Measurements from ENCODE around the gene TPD52L1. TPM values are rescaled to one million over a fixed set of nuclear protein-coding genes. Genes with fewer than 3 reads are reported as not detected.

Gene TPD52L1
- total and polyA plus RNA-seq, 8 donors = 21.2 to 51.6 (median 24.4) TPM

DNA sequence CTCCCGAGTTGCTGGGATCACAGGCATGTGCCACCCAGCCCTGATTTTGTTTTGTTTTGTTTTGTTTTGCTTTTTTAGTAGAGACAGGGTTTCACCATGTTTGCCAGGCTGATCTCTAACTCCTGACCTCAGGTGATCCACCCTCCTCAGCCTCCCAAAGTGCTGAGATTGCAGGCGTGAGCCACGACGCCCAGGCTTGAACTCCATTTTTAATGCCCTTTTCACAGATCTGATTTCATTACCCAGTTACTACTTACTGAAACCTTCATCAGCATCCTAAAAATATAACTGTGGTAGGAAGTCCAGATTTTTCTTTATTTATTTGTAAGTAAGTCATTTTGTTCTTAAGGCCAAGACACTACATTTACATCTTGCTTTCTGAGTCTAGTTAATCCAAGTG is 84.2 kb downstream of the TPD52L1 start:
- H3K4me1 ChIP-seq = peaks cover 0 to 4% (median 0%) of the 10 kb centered on the region in 3 donors
- no peak for ATAC-seq
- H3K27me3 ChIP-seq = no peaks in the 10 kb centered on the region
- no peak overlapping the region for H3K4me3 ChIP-seq
- no peaks in the 10 kb centered on the region for H3K36me3 ChIP-seq
- H3K27ac ChIP-seq = no peak overlapping the region
- intact Hi-C loops (cut with DNase I) = no loop called here
- TF ChIP-seq, protein P1, sequence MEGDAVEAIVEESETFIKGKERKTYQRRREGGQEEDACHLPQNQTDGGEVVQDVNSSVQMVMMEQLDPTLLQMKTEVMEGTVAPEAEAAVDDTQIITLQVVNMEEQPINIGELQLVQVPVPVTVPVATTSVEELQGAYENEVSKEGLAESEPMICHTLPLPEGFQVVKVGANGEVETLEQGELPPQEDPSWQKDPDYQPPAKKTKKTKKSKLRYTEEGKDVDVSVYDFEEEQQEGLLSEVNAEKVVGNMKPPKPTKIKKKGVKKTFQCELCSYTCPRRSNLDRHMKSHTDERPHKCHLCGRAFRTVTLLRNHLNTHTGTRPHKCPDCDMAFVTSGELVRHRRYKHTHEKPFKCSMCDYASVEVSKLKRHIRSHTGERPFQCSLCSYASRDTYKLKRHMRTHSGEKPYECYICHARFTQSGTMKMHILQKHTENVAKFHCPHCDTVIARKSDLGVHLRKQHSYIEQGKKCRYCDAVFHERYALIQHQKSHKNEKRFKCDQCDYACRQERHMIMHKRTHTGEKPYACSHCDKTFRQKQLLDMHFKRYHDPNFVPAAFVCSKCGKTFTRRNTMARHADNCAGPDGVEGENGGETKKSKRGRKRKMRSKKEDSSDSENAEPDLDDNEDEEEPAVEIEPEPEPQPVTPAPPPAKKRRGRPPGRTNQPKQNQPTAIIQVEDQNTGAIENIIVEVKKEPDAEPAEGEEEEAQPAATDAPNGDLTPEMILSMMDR (IDR thresholded peaks at IDR 0.05) = no peak
- no peak for FAIRE-seq
- WGBS, 2 donors = 92 to 93% methylated on average over 4 of the region's 4 CpGs
- no peak for DNase-seq
- H3K9me3 ChIP-seq = no peaks in the 10 kb centered on the region

DNA sequence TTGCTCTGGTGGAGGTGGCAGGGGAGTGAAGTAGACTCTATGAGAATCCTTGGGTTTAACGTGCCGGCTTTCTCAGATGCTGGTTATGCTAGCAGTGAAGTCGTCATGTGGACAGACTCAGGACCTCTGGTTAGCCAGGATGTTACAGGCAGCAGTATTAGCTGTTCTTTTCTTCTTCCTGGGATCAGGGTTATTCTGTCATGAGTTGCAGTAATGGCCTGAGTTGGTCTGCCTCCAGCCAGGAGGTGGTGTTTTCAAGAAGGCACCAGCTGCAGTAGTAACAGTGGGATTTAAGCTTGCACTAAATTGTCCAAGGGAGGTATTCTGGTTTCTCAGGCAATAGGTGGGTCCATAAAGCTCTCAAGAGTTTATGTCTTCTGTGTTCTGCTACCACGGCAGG is 91.5 kb downstream of the TPD52L1 start:
- H3K36me3 ChIP-seq = no peaks in the 10 kb centered on the region
- H3K27ac ChIP-seq = no peak overlapping the region
- no peaks in the 10 kb centered on the region for H3K9me3 ChIP-seq
- 94 to 97% methylated on average over 4 of the region's 4 CpGs for WGBS, 2 donors
- no peak overlapping the region for H3K4me3 ChIP-seq
- intact Hi-C loops (cut with DNase I) = no loop called here
- H3K27me3 ChIP-seq = no peaks in the 10 kb centered on the region
- ATAC-seq = no peak
- no peaks in the 10 kb centered on the region for H3K4me1 ChIP-seq
- no peak for FAIRE-seq
- TF ChIP-seq, protein P1 (IDR thresholded peaks at IDR 0.05) = no peak
- no peak for DNase-seq

DNA sequence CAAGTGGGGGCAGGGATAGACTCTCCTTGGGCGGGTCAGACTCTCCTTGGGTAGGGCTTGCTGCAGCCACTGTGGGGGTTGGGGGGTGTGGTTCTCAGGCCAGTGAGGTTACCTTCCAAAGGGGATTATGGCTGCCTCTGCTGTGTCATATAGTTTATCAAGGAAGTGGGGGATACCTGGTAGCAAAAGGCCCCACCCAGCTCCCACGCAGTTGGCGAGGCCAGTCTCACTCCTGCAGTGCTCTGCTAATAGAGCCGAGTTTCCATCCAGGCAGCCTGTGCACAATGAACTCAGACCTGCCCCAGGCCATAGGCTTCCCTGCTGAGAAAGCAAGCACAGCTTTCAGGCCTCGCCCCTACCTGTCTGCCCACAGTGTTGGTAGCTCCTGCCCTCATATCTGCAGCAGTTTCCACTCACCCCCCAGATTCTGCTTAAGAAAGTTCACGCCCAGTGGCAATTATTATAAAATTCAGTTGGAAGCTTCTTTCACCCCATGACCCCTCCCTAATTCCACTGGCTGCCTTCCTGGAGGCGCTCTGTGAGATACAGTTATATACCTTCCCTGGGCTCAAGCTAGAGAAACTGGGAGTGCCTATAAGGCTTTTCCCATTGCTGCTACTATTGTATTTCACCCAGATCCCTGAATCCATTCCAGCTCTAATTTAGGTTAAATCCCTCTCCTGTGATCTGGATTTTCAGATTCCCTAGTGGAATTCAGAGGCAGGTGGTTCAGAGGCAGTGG is 92.1 kb downstream of the TPD52L1 start:
- H3K27ac ChIP-seq = no peak overlapping the region

DNA sequence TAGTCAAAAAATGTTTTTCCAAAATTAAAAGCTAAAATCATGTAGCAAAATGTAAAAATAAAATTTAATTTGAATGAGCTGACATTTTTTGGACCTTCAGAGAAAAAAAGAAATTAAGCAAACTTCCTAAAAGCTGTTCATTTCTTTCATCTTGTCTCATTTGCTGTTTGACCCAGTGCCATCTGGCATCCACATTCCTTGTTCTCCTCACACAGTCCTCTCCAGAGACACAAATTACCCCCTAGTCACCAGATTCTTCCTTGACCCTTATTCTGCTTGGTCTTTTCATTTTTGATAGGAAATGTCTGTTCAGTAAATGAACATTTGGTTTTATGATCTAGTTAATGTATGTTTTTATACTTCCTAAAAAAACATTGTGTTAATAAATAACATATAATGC is 93.0 kb downstream of the TPD52L1 start:
- ATAC-seq = no peak
- intact Hi-C loops (cut with DNase I) = no loop called here
- FAIRE-seq = no peak
- H3K36me3 ChIP-seq = no peaks in the 10 kb centered on the region
- no peaks in the 10 kb centered on the region for H3K27me3 ChIP-seq
- no peaks in the 10 kb centered on the region for H3K4me1 ChIP-seq
- H3K4me3 ChIP-seq = no peak overlapping the region
- TF ChIP-seq, protein P1 (IDR thresholded peaks at IDR 0.05) = no peak
- H3K27ac ChIP-seq = no peak overlapping the region
- no peak for DNase-seq
- no peaks in the 10 kb centered on the region for H3K9me3 ChIP-seq

More for the DNA sequence above, 92.1 kb downstream of the TPD52L1 start:
- Histone ChIP-seq H3K9me3 (no peaks in the 10 kb centered on the region), H3K4me3 (no peak overlapping the region), H3K36me3 (no peaks in the 10 kb centered on the region), H3K4me1 (no peaks in the 10 kb centered on the region), H3K27me3 (no peaks in the 10 kb centered on the region)
- no peak for DNase-seq
- TF ChIP-seq, protein P1 (IDR thresholded peaks at IDR 0.05) = no peak
- ATAC-seq = no peak
- no peak for FAIRE-seq
- WGBS, 2 donors = 97% methylated on average over 7 of the region's 7 CpGs
- intact Hi-C loops (cut with DNase I) = no loop called here

DNA sequence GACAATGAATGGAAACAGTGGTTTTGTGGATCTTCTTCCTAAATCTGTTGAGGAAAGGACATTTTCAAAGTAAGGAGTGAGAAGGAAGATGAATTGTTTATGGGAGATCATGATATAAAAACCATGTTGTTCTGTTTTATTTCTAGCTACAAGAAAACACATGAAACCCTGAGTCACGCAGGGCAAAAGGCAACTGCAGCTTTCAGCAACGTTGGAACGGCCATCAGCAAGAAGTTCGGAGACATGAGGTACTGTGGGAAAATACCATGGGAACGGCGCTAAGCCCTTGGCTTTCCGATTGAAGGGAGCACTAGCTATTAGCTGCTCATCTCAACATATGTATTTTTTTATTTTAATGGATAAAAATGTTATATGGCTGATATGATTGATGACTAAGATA is 94.6 kb downstream of the TPD52L1 start:
- H3K27ac ChIP-seq = no peak overlapping the region
- no peaks in the 10 kb centered on the region for H3K36me3 ChIP-seq
- FAIRE-seq = no peak
- no peak for ATAC-seq
- no peaks in the 10 kb centered on the region for H3K27me3 ChIP-seq
- intact Hi-C loops (cut with DNase I) = no loop called here
- no peaks in the 10 kb centered on the region for H3K9me3 ChIP-seq
- DNase-seq = no peak
- WGBS, 2 donors = 92 to 96% methylated on average over 7 of the region's 7 CpGs
- H3K4me3 ChIP-seq = no peak overlapping the region
- TF ChIP-seq, protein P1 (IDR thresholded peaks at IDR 0.05) = no peak
- H3K4me1 ChIP-seq = no peaks in the 10 kb centered on the region

Measured in pancreas (tissue), 10 donors.